ENCODE data around the gene RAB3D. TPM values are rescaled to one million over a fixed set of nuclear protein-coding genes. Genes with fewer than 3 reads are reported as not detected.

Gene RAB3D
- total RNA-seq, 1 experiment from 2014 or later: 11.2 TPM

DNA sequence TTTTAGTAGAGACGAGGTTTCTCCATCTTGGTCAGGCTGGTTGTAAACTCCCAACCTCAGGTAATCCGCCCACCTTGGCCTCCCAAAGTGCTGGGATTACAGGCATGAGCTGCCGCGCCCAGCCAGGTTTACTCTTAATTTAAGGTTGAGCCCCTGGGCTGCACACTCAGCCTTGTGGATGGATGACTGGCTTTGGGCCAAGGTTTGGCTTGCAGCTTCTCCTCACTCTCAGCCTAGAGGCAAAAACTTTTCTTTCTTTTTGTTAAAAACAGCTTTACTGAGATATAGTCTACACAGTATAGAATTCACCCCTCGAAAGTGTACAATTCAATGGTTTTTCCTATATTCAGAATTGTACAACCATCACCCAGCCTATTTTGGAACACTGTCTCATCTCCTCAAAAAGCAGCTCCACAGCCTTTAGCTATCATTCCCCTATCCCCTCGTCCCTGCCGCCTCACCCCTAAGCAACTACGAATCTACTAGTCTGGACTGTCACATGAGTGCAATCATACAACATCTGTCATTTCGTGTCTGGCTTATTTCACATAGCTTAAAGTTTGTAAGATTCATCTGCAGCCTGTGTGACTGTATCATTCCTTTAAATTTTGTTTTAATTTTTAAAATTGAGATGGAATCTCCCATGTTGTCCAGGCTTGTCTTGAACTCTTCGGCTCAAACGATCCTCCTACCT, 58.0 kb downstream of the RAB3D start:
- no peaks in the 10 kb centered on the region for H3K36me3 ChIP-seq (replicated peaks; ENCODE audit: control insufficient read depth, insufficient read depth, low read length)
- no peaks in the 10 kb centered on the region for H3K27me3 ChIP-seq (ENCODE audit: control insufficient read depth, insufficient read depth, low read length)
- no peak overlapping the region for H3K4me3 ChIP-seq (ENCODE audit: insufficient read depth, low read depth, low read length)
- DNase-seq: no peak

DNA sequence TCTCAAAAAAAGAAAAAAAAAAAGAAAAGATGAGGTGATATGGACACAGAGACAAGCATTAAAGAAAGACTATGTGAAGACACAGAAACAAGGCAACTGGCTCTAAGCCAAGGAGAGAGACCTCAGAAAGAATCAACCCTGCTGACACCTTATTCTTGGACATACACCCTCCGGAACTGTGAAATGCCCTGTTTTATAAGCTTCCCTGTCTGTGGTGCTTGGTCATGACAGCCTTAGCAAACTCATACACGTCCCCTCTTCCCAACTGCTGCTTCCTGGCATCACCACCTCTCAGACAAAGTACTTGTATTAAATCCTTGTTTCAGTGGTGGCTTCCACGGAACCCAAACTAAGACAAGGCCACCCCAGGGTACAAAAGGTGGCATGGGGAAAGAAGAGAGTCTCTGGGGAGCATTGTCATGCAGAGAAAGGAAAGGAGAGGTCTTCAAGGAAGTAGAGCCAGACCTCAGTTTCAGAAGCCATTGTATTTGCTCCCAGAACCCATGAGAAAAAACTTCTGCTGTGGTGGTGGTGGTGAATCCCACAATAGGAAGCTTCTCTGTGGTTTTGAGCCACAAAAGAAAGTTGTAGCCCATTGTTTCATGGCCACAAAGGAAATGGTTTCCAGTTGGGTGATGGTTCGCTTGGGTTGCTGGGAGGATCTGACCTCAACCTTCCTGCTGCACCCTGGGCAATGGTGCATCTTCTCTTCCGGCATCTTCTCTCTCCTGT, 59.8 kb downstream of the RAB3D start:
- Histone ChIP-seq H3K36me3 (replicated peaks; ENCODE audit: control insufficient read depth, insufficient read depth, low read length) (no peaks in the 10 kb centered on the region), H3K27me3 (ENCODE audit: control insufficient read depth, insufficient read depth, low read length) (no peaks in the 10 kb centered on the region), H3K4me3 (ENCODE audit: insufficient read depth, low read depth, low read length) (no peak overlapping the region)
- DNase-seq: no peak

DNA sequence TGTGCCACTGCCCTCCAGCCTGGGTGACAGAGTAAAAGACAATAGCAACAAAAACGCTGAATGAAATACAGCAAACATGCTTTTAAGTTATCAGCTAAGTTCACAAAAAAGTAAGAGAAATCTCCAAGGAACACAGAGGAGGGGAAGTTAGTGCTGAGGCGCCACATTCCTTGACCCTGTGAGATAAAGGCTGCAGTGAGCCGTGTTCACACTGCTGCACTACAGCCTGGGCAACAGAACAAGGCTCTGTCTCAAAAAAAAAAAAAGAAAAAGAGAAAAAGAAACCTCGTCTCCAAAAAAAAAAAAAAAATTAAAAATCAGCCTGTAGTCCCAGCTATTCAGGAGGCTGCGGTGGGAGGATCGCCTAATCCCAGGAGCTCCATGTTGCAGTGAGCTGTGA, 60.8 kb downstream of the RAB3D start:
- no peaks in the 10 kb centered on the region for H3K27me3 ChIP-seq (ENCODE audit: control insufficient read depth, insufficient read depth, low read length)
- no peak for DNase-seq
- H3K36me3 ChIP-seq (replicated peaks; ENCODE audit: control insufficient read depth, insufficient read depth, low read length): no peaks in the 10 kb centered on the region
- H3K4me3 ChIP-seq (ENCODE audit: insufficient read depth, low read depth, low read length): no peak overlapping the region

DNA sequence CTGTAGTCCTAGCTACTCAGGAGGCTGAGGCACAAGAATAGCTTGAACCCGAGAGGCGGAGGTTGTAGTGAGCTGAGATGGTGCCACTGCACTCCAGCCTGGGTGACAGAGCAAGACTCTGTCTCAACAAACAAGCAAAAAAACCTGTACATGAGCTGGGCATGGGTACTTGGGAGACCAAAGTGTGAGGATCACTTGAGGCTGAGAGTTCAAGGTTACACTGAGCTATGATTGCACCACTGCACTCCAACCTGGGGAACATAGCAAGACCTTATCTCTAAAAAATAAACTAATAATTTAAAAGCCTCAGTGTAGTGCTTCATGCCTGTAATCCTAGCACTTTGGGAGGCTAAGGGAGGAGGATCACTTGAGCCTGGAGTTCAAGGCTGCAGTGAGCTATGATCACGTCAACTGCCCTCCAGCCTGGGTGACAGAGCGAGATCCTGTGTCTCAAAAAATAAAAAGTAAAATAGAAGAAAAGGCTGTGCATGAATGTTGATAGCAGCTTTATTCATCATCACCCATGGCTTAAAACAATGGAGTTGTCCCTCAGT, 64.8 kb downstream of the RAB3D start:
- Histone ChIP-seq H3K4me3 (ENCODE audit: insufficient read depth, low read depth, low read length) (no peak overlapping the region), H3K27me3 (ENCODE audit: control insufficient read depth, insufficient read depth, low read length) (no peaks in the 10 kb centered on the region), H3K36me3 (replicated peaks; ENCODE audit: control insufficient read depth, insufficient read depth, low read length) (no peaks in the 10 kb centered on the region)
- DNase-seq: no peak

DNA sequence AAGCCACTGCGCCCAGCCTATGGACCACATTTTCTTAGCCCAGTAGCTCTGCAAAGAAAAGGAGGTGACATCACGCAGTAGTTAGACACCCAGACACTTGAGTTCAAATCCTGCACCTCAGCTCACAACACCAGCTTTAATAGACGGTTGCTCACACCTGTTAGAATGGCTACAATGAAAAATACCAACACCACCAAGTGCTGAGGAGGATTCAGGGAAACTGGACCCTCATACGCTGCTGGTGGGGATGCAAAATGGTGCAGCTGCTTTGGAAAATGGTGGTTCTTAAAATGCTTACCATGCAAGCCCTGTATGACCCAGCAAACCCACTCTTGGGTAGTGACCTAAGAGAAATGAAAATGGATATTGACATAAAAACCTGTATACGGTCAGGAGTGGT, 65.5 kb downstream of the RAB3D start:
- DNase-seq: no peak
- no peaks in the 10 kb centered on the region for H3K36me3 ChIP-seq (replicated peaks; ENCODE audit: control insufficient read depth, insufficient read depth, low read length)
- no peaks in the 10 kb centered on the region for H3K27me3 ChIP-seq (ENCODE audit: control insufficient read depth, insufficient read depth, low read length)
- no peak overlapping the region for H3K4me3 ChIP-seq (ENCODE audit: insufficient read depth, low read depth, low read length)

DNA sequence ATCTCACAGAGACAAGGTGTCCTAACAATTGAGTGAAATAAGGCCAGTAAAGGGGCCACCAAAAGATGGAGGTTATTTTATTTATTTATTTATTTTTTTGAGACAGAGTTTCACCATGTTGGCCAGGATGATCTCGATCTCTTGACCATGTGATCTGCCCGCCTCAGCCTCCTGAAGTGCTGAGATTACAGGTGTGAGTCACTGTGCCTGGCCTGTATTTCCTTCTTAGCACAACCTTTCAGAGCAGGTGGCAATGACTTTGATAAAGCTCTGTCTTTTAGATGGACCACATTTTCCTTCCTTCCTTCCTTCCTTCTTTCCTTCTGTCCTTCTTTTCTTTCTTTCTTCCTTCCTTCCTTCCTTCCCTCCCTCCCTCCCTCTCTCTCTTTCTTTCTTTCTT, 66.2 kb downstream of the RAB3D start:
- no peak for DNase-seq
- H3K27me3 ChIP-seq (ENCODE audit: control insufficient read depth, insufficient read depth, low read length): no peaks in the 10 kb centered on the region
- no peak overlapping the region for H3K4me3 ChIP-seq (ENCODE audit: insufficient read depth, low read depth, low read length)
- no peaks in the 10 kb centered on the region for H3K36me3 ChIP-seq (replicated peaks; ENCODE audit: control insufficient read depth, insufficient read depth, low read length)

Other genes starting within 250 kb of the RAB3D start
- 66.8 and 67.0 TPM in 2 replicates for gene SPC24, start 183.9 kb downstream of the RAB3D start, total RNA-seq (2014; rRNA removed; shearing (Covaris generic))
- 32.3 and 41.8 TPM in 2 replicates for gene KANK2, start 142.1 kb downstream of the RAB3D start, total RNA-seq (2014; rRNA removed; shearing (Covaris generic))
- not detected in 2 replicates for gene ANGPTL8, start 100.0 kb downstream of the RAB3D start, total RNA-seq (2014; rRNA removed; shearing (Covaris generic))
- 26.9 and 33.7 TPM in 2 replicates for gene DOCK6, start 77.1 kb downstream of the RAB3D start, total RNA-seq (2014; rRNA removed; shearing (Covaris generic))
- not detected in 2 replicates for gene TSPAN16, start 43.5 kb downstream of the RAB3D start, total RNA-seq (2014; rRNA removed; shearing (Covaris generic))
- gene TMEM205, start 6.6 kb upstream of the RAB3D start, total RNA-seq (2014; rRNA removed; shearing (Covaris generic)): 102 and 128 TPM in 2 replicates
- gene CCDC159, start 6.9 kb upstream of the RAB3D start, total RNA-seq (2014; rRNA removed; shearing (Covaris generic)): 2.7 and 5.5 TPM in 2 replicates
- 5.7 and 7.0 TPM in 2 replicates for gene PLPPR2, start 15.8 kb upstream of the RAB3D start, total RNA-seq (2014; rRNA removed; shearing (Covaris generic))
- gene SWSAP1, start 35.0 kb upstream of the RAB3D start, total RNA-seq (2014; rRNA removed; shearing (Covaris generic)): 3.0 and 3.3 TPM in 2 replicates
- gene EPOR, start 44.7 kb upstream of the RAB3D start, total RNA-seq (2014; rRNA removed; shearing (Covaris generic)): 14.9 and 15.8 TPM in 2 replicates
- 1.6 and 7.8 TPM in 2 replicates for gene RGL3, start 79.7 kb upstream of the RAB3D start, total RNA-seq (2014; rRNA removed; shearing (Covaris generic))
- gene ODAD3, start 95.5 kb upstream of the RAB3D start, total RNA-seq (2014; rRNA removed; shearing (Covaris generic)): 0.66 and 1.4 TPM in 2 replicates
- 97.7 and 108 TPM in 2 replicates for gene PRKCSH, start 96.0 kb upstream of the RAB3D start, total RNA-seq (2014; rRNA removed; shearing (Covaris generic))
- gene ELAVL3, start 141.4 kb upstream of the RAB3D start, total RNA-seq (2014; rRNA removed; shearing (Covaris generic)): 0.17 and 0.52 TPM in 2 replicates
- gene ZNF653, start 166.2 kb upstream of the RAB3D start, total RNA-seq (2014; rRNA removed; shearing (Covaris generic)): 8.5 and 9.8 TPM in 2 replicates
- 72.4 and 77.5 TPM in 2 replicates for gene ECSIT, start 189.5 kb upstream of the RAB3D start, total RNA-seq (2014; rRNA removed; shearing (Covaris generic))
- gene CNN1, start 199.2 kb upstream of the RAB3D start, total RNA-seq (2014; rRNA removed; shearing (Covaris generic)): 24.1 and 26.7 TPM in 2 replicates
- 48.2 and 66.7 TPM in 2 replicates for gene ELOF1, start 219.6 kb upstream of the RAB3D start, total RNA-seq (2014; rRNA removed; shearing (Covaris generic))
- gene ACP5, start 238.0 kb upstream of the RAB3D start, total RNA-seq (2014; rRNA removed; shearing (Covaris generic)): 1.0 and 3.7 TPM in 2 replicates

All from H7 (cell line).